SKM-1 (cell line): ENCODE data around the gene GOLGB1.
"Not testable (repeated sequence)": the region's sequence is repeated elsewhere in the genome, so short reads cannot be mapped to it uniquely, and the experiment has no call there.

ENCODE experiments used
- DNase-seq: peaks from one replicate; lab custom pipeline; 2025; ENCODE audit not compliant: unreplicated experiment; lab: John Stamatoyannopoulos, UW

The GOLGB1 gene

DNA sequence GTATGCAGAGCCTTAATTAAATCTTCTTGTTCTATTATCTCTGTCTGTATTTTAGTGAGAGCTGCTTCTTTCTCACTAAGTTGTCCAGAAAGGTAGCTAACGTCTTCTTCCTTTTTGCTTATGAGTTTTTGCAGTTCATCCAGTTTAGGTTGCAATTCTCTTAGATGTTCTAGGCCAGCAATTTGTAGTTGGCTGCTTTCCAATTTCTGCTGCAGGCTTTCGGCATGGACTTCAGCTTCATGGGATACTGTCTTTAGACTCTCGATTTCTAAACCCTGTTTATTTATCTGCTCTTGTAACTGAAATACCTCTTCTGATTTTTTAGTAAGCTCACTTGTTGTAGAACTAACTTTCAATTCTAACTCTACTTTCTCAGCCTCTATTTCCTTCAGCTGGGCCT lies 53.4 kb downstream of the GOLGB1 start:
- DNase-seq: no peak

DNA sequence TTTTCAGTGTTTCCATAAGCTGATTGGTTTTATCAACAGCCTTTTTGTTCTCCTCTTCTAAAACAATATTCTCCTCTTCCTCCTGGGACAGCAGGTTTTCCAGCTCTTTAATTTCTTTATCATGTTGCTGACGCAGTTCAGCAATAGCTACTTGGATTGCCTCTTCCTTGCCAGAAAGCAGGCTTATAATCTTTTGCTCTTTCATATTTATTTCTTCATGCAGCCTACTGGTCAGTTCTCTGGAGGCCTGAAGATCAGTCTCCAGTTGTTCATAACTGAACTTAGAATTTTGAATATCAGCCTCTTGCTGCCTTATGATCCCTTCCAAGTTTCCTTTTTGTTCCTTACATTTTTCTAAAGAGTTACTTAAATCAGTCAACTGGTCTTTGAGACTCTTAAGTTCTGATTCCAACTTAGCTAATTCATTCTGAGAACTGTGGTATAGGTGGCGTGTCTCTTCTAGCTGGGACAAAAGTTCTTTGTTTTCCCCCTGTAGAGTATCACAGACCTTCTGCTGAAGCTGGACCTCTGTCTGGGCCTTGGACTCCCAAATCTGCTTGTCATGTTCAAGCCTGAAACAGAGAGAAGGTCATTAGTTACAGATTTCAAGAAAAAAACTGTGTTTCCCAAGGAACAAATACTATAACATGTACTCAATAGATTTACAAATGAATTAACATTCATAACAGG lies 57.4 kb downstream of the GOLGB1 start:
- no peak for DNase-seq

DNA sequence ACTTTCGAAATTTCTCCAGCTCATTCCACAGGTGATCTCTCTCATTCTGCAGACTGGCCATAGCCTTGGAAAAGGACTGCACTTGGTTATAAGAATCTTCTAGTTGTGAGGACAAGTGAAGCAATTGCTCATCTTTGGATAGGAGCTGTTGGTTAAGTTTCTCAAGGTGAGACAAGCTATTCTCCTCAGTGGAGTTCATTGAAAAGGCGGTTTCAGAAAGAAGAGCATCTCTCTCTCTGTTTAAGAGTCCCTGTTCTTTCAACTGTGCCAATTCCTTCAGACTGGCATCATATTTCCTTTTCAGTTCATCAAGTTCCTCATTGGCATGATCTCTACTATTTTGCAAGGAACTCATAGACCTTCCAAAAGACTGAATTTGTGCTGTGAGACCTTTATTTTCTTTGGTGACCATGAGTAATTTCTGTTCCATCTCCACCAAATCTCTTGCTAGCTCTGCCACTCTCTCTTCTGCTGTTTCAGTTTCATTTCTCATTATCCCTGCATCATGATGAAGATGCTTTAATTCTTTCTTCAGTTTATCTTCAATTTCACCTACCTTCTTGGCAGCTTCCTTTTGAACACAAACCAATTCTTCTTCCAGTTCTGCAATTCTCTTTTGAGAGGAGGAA lies 58.6 kb downstream of the GOLGB1 start:
- no peak for DNase-seq

DNA sequence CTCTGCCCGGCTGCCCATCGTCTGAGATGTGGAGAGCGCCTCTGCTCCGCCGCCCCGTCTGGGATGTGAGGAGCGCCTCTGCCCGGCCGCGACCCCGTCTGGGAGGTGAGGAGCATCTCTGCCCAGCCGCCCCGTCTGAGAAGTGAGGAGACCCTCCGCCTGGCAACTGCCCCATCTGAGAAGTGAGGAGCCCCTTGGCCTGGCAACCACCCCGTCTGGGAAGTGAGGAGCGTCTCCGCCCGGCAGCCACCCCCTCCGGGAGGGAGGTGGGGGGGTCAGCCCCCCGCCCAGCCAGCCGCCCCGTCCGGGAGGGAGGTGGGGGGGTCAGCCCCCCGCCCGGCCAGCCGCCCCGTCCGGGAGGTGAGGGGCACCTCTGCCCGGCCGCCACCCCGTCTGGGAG lies 60.8 kb downstream of the GOLGB1 start:
- not testable (repeated sequence) for DNase-seq

DNA sequence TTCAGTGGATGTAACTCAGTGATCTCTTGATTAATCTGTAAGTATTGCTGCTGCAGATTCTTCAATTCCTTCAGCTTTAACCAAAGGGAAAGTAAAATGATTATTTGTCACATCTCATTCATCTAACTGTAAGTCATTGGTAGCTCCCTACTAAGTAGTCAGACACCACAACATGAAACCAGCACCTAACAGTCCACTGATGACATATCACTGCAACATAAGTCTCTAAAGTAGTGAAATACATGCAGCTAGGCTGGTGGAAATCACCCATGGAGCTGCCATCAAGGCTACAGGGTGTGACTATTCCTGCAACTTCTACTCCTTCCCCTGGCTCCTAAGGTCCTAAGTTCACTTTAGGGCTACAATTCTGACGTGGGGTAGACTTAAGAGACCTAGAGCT lies 67.7 kb downstream of the GOLGB1 start:
- no peak for DNase-seq

DNA sequence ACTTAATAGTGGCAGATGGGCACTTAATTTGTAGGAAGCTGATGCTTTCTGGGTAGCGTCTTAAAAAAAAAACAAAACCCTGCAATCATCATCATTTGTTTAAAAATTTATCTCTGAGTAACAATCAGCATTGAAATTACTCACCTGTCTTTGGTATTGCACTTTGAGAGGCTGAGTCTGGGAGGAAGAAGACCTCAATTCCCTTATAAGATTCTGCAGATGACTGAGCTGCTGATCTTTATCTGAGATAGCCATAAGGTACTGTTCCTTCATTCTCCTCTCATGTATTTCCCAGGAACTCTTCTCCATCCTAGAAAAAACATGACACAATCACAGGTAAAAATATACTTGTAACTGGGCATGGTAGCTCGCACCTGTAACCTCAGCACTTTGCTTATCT lies 72.4 kb downstream of the GOLGB1 start:
- DNase-seq: no peak

DNA sequence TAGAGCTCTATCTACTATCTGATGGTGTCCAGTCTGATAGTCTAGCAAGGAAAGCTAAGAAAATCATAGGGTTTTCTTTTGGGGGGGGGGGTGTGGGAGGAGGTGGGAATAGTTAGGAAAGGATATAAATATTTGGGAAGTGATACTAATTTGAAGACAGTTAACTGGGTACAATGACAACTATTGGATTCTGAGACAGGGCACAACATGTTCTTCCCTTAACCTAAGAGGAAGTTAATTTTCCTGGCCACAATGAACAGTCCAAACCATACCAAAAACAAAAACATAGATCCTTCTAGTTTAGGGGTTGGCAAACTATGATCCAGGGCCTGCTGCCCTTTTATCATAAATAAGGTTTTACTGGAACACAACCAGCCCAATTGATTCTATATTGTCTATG lies 78.9 kb downstream of the GOLGB1 start:
- DNase-seq: no peak

DNA sequence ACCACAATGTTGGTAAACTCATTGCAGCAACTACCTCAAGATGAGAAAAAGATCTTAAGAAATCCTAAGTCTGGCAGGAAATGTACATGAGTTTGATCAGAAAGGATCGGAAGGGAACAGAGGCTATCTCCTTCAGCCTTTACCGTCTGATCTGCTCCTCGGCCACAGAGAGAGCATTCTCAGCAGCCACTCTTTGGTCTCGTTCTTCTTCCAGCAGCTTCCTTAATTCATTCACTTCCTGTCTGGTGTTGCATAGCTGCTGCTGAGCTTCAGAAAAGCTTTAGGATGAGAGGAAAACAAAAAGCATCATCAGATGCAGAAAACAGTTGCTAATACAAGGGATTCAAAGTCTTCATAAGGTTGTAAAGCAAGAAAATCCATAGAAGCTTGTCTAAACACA lies 82.2 kb downstream of the GOLGB1 start:
- DNase-seq: no peak

DNA sequence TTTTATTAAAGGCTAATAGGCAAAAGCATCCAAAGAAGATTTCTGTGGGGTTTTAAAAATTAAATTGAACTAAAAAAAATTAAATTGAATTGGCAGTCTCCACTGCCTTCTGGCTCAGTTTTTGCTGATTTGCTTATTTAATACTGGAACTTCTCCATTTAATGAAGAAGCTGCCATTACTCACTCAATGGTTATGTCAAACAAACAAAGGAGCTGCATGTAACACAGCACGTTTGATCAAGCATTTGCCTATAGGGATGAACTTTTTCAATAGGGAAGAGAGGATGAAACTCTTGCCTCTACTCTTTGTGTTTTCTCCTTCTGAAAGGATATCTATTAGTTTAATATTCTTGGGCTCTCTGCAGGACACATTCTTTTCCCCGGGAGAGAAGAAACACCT lies 84.1 kb downstream of the GOLGB1 start:
- no peak for DNase-seq

DNA sequence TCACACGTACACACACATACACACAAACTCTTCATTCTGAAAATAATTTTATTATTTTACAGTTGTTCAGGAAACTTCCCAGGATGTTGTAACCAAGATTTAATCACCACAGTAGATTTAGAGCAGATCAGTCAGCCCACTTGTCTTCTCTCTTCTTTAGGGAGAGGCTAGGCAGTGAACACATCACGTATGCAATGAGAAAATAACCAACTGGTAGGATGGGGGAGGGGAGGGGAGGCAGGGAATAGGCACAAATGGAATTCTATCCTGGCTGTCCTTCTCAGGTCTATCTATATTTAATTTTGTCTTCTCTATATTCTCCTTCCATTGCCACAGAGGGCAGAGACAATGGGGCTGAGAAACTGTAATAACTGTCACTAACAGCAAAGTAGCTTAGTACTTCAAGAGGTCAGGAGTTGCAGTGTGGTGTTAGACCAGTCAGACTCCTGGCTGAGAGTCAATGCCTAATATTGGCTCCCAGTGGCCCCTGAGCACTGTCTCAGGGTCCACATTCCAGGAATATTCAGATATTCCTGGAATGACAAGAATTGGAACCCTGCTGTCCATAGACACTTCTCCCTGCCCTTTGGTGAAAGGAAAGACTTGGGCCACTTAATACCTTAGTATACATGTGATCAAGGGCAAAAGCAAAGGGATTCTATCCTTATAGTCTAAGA lies 86.2 kb downstream of the GOLGB1 start:
- no peak for DNase-seq

DNA sequence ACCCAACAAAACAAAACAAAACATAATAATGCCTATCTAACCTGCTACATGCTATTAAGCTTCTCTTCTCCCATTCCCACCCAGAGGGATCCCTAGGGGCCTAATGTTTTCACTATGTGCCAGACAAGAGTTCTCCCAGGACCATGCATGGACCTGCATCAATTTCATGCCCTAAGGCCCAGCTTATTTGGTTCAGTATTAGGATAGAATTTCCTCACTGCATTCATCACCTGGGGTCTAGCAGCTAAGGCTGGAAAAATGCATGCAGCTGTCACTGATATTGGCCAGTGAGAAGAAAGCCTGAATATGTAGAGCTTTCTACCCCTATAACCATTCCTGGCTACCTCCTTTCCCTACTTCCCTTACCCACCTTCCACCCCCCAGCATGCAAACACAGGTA lies 86.8 kb downstream of the GOLGB1 start:
- DNase-seq: no peak

DNA sequence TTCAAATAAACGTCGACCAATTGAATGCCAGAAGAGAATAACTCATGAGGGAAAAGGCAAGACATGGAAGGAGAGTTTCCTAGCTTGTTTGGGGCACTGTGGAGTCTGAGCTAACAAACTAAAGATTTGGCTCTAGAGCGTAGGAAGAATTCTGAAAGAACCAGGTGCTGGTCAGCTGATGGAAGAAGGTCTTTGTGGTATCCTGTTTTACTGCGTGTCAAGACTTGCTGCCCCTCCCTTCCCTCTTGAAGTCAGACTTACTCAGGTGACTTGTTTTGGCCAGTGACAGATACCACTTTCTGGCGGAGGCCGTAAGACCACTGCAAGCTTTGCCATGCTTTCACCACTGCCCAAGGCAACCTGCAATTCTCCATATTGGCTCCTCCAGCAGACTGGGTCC lies 88.2 kb downstream of the GOLGB1 start:
- DNase-seq: no peak

DNA sequence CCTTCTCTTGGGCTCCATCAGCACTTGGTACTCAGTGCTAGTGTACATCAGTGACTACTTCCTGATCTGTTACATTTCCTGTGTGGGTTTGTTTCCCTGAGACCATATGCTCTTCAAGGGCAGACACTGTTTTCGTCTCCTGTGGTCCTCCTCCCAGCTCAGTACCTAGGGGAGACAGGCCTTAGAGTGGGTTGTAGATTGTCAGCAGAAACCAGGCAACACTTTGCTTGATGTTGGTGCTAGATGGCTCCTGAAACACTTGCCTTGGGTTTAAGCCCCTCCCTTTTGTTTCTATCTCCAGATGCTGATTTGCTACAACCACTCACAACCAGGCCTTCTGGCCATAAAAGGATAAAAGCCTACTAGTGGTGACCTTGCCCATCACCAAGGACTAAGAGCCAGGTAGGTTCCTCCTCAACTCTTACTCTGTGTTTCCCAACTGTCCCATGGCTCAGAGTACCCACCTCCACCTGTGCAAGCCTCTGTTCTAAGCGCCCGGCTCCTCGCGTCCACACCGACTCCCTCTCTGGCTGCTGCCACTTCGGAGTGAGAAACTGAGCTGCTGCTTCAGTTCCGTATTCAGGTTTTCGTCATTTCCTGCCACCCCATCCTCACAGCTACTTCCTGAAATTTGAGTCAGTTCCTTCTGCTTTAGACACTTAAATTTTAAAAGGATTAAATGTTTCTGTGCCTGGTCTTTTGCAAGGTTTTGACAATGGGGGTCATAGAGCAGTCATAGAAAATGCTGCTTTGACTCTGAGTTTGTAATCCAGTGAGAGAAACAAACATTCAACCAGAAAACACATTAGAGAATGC lies 89.0 kb downstream of the GOLGB1 start, which contains the start of gene HCLS1:
HCLS1 (minus strand) TSS at position 548 of the 816 bp plus-strand sequence. CDS start 2,556 bp downstream, outside the sequence.
- peak; percentile 95 for DNase-seq

DNA sequence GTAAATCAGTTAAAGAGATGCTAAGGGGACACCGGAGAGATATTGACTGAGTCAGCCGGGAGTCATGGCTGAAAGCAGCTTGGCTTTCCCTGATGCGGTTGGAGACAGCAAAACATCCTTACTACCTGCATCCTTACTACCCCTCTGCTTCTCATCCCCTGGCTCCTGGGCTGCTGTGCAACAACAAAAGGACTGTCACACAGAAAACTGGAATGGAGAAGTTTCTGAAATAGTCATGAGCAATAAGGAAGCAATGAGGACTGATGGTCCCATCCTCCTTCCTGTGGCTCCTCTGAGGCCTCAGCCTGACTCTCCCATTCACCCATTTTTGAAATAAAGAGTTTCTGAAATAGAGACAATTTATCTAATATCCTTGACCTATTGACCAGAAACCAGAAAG lies 90.0 kb downstream of the GOLGB1 start:
- no peak for DNase-seq

DNA sequence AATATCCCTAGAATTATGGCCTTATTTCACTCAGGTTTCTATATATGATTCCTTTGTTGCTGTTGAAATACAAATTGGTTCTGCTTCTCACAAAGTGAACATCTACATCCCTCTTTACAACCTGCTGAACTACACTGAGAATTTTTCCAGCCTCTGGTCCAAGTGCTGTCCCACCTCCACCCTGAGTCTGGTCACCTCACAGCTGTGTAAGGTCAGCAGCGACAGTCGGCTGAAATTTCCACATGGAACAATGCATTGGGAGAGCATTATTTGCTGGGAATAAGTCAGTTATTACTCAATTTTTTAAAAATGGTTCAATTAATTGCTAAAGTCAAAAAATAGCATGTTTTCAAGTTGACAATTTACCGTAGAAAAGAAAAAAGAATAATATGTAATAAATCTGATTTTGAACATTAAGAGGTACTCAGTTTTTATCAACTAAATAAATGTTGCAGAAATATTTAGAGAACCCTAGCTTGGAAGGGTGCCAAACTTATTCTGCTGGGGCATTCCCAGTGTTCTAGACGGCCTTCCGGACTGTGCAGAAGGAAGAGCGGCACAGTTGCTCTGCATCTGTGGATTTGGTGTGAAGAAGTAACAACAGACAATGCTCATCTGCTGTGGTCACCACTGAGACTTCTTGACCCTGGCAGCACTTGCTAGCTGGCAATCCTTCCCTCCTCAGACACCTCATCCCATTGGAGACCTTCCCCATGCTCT lies 90.7 kb downstream of the GOLGB1 start:
- no peak for DNase-seq

DNA sequence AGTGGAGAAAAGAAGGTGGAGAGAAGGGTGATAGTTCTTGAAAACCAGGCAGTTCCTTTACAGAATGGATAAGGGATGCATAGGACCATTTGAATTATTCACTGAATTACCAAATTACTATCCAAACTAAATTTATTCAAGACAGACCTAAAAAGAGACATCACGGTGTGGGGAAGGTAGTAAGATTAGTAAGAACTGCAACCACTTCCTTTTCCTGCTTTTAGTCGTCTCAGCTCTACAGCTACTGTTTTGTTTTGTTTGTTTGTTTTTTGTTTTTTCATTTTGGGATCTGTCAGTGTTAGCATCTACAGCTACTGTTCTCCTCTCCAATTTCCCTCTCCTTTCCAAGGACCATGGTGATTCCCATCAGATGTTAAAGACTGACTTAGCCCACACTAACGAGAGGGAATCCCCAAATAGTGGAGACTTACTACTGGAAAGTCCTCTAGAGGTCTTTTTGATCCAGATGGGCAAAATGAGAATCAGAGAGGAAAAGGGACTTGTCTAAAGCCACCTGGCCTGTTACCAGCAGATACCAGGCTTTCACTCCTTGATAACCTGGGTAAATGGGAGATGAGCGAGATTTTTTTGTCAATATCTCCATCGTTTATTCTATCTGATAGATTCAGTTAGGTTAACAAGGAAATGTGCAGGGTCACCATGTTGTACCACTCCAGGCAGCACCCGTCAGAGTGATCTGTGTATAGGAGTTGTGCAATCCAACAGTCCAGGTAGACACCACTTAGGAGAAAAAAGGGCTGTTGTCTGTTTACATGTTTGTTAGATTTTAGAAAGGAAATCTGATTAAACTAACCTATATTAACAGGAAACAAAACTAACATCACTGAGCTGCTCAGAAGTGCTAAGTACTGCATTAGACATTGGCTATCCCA lies 94.8 kb downstream of the GOLGB1 start:
- DNase-seq: no peak

DNA sequence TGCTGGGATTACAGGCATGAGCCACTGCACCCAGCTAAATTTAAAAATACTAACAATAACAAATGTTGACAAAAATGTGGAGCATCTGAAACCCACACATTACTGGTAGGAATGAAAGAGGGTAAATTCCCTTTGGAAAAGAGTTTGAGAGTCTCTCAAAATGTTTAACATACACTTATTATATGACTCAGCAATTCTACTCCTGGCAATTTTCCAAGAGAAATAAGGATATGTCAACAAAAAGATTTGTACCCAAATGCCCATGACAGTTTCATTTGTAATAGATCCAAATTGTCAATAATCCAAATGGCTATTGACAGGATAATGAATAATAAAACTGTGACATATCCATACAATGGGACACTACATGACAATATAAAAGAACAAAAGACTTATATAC lies 97.9 kb downstream of the GOLGB1 start:
- no peak for DNase-seq

DNA sequence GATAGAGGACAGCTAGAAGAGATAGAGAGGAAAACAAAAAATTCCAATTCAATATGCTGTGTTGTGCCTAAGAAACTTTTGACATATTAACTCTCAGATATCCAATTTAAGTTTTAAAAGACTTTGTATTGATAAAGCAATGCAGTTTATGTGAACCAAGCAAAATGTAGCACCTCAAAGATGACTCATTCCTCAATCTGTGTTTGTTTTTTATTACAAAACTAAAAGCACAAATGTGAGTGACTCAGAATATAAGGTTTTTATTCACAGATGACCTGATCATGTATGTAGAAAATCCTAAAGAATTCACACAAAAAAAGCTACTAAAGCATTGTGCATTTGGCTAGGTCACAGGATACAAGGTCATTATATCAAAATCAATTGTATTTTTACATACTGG lies 99.9 kb downstream of the GOLGB1 start:
- no peak for DNase-seq

DNA sequence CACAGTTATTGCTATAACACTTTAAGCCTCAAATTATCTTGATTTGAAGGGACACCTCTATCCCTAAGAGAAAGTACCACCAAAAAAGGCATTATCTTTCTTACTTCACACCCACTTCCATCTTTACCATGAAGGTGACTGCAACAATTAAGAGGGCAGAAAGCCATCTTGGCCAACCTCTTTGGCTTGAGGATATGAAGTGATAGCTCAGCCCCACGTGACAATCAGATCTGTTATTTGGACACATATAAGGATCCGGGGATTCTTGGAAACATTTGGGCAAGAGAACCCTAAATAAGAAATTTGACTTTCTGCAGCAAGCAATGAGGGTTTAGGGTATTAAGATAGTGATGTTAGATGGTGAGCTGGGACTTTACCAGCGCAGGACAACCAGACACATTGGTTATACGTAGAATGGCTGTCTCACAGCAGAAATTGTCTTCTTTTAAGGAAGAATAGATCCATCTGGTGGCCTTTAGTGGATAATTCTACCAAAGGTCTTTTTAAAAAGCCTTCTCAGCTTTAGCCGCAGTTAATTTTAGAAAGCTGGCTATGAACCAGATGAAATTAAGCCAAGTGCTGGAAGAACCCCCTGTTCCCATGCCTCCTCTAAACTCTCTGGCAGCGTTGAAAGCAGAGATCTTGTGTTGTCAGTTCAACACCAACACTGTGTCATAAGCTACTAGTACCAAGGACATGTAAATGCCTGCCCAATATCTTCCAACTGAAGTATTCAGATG lies 101.2 kb downstream of the GOLGB1 start:
- DNase-seq: no peak
